Endothelial cell of umbilical vein (primary cell): ENCODE data around the gene RBM3.
"Not testable (repeated sequence)": the region's sequence is repeated elsewhere in the genome, so short reads cannot be mapped to it uniquely, and the experiment has no call there.

Source experiments
- CTCF ChIP-seq, 2 donors: IDR thresholded peaks; 1 replicate in 1 of 2; 2 replicates in 1 of 2; pipeline ENCODE4 v1.5.1; 2011; ENCODE audit warnings: low read length in 2 of 2, mild to moderate bottlenecking in 2 of 2, moderate library complexity in 2 of 2, control low read depth in 1 of 2, inconsistent platforms in 1 of 2, low read depth in 1 of 2; ENCODE audit not compliant: insufficient read depth in 1 of 2; ENCODE audit errors: extremely low read depth in 1 of 2
- EZH2 ChIP-seq: IDR thresholded peaks from 2 replicates; pipeline ENCODE4 v1.6.1; 2012; ENCODE audit warnings: borderline replicate concordance, low read depth, mild to moderate bottlenecking, moderate library complexity, low read length, inconsistent platforms; ENCODE audit not compliant: severe bottlenecking
- FOS ChIP-seq: IDR thresholded peaks from 2 replicates; pipeline ENCODE4 v1.6.1; 2011; ENCODE audit warnings: mild to moderate bottlenecking, low read length, moderate library complexity, borderline replicate concordance; ENCODE audit not compliant: insufficient read depth
- JUN ChIP-seq: IDR thresholded peaks from 2 replicates; pipeline ENCODE4 v1.6.1; 2011; ENCODE audit warnings: borderline replicate concordance, low read depth; ENCODE audit not compliant: insufficient read length, insufficient read depth
- MAX ChIP-seq: IDR thresholded peaks from 2 replicates; pipeline ENCODE4 v1.6.1; 2011; ENCODE audit not compliant: insufficient read depth, insufficient read length
- POLR2A ChIP-seq: IDR thresholded peaks from 2 replicates; pipeline ENCODE4 v1.6.1; 2012; ENCODE audit warnings: low read depth, mild to moderate bottlenecking, control low read depth, low read length
- POLR2AphosphoS5 ChIP-seq: IDR thresholded peaks from 2 replicates; pipeline ENCODE4 v1.6.1; 2012; ENCODE audit warnings: low read depth, mild to moderate bottlenecking, control low read depth, low read length, moderate library complexity; ENCODE audit not compliant: insufficient read depth

GRCh38 chrX:48525853-48526252 is 48.4 kb upstream of the RBM3 start:
- TF ChIP-seq MAX; CTCF (IDR thresholded peaks at IDR 0.05; ENCODE audit: extremely low read depth in 1 of 2, insufficient read depth in 1 of 2, low read depth in 1 of 2, low read length in 2 of 2); POLR2AphosphoS5; FOS; POLR2A; JUN; EZH2: not testable (repeated sequence)
